Measurements from ENCODE around the gene ACTA1. TPM values are rescaled to one million over a fixed set of nuclear protein-coding genes. Genes with fewer than 3 reads are reported as not detected.
A peak's percentile ranks its signal among the peaks of the same experiment; 100 is the strongest.
"Not testable (repeated sequence)": the region's sequence is repeated elsewhere in the genome, so short reads cannot be mapped to it uniquely, and the experiment has no call there.

Gene ACTA1
- total RNA-seq, 1 experiment from 2014 or later = 0.34 TPM

DNA sequence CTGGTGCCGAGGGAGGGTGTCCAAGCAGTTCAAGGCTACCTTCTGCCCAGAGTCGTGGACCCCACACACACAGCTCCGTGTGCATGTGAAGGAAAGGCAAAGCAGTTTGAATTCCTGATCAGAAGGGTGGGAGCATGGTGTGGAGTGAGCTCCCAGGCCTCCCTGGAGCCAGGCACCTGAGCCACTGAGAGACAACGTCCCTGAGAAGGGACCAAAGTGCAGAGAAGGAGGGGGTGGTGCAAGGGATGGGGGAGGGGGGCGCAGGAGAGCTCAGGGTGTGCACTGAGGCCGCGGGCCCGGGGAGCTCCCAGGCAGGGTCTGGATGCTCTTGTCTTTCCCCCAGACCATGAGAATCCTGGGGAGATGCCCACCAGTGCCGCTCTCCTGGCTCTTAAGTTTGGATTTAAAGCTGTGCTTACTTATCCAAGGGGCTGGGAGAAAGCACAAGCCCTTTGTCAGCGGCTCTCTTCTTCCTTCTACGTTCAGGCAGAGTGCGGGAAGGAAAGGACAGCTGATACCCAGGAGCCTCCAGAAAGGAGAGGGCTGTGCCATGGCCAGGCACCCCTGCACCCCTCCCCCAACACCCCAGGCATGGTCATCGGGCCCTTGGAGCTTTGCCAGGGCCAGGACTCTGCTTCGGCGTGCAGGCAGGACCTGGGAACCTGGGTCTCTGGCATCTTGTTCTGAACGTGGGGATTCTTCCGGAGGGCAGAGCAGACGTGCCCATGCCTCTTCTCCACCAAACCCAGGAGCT, 24.1 kb downstream of the ACTA1 start:
- no peak for DNase-seq (ENCODE audit: low read depth)

DNA sequence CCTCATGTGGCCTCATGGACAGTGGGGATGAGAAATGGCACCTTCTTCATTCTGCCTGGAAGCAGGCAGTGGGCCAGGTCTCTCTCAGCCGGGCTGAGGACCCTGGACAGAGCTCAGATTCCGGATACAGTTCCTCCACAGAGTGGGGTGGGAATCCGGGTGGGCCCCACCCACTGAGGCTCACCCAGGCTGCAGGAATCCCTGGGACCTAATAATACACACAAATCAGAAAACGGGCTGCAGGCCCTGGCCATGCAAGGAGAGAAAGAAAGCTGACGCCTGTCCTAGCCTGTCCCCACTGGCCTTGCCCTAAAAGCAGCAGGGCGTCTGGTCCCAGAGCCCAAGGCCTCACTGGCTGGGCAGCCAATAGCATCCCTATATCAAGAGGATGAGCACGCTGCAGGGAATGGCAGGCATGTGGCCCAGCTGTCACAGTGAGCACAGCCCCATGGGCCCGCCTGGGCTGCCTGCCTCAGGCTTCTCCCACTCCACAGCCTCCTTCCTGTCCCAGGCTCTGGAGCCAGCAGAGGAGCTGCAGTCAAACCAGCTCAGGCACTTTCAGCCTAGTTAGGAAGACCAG, 25.3 kb downstream of the ACTA1 start:
- peak; percentile 65 for DNase-seq (ENCODE audit: low read depth)

DNA sequence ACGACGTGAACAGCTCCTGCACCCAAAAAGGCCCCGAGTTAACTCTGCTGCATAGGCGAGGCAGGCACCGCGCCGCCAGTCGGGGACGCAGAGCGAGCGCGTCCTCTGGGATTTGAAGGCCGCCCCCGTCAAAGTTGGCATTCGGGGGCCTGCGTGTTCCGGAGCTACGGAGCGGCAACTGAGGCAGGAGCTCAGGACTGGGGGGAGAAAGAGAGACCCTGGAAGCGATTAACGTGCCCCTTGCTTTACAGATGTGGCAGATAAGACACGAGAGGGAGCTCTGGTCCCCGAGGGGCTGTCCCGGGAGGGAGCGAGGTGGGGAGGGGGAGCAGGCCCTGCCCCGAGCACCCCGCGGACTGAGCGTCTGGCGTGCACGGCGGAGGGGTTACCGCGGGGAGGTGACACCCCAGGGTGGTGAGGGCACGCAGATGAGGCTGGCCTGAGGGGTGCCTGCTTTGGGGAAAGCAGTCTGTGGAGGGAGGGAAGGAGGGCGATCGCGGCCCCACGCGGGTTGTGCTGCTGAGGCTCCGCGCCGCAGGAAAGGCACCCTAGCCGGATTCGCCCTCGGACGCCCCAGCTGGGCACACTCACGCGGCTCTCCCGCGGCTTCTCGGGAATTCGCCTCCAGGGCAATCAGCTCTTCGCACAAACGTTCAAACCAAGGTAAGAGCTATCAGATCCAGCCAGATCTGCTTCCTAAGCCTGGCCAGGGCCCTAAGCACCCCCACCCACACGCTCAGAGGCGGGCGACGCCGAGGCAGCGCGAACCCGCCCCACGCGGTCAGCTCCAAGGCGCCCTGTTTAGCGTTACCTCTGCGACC, 26.5 kb downstream of the ACTA1 start:
- no peak for DNase-seq (ENCODE audit: low read depth)

DNA sequence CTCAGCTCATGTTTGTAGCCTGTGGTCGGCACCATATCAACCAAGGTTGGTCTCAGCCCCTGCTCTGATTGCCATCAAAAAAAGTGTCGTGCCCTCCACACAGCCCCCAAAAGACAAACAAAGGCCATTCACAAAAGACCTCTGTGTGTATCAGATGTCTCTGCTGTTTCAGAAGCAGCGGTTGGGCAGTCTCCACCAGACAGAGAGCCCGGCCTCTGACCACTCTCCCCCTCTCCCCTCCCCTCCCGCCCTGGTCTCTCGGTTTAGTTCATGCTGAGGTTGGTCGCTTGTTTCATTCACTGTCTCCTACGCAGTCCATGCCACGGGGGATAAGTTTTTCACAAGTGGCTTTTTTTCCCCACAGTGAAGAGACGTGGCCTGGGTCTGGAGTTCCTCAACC, 27.1 kb downstream of the ACTA1 start:
- no peak for DNase-seq (ENCODE audit: low read depth)

DNA sequence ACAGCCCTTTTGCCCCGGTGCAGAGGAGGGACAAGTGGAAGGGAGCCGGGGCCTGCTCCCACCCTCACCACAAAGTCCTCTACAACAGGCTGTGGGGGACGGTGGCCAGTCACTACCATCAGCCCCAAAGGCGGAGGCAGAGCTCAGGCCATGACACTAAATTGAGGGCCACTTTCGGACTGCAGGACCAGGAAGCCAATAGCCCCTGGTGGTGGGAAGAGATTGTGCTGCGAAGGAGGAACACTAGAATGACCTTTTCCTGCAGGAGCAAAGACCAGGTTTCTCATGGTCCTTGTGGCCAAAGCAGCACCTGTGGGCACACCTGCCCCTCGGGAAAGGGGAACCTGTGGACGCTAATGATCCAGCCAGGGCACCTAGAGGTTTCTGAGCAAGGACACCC, 30.3 kb downstream of the ACTA1 start:
- no peak for DNase-seq (ENCODE audit: low read depth)

DNA sequence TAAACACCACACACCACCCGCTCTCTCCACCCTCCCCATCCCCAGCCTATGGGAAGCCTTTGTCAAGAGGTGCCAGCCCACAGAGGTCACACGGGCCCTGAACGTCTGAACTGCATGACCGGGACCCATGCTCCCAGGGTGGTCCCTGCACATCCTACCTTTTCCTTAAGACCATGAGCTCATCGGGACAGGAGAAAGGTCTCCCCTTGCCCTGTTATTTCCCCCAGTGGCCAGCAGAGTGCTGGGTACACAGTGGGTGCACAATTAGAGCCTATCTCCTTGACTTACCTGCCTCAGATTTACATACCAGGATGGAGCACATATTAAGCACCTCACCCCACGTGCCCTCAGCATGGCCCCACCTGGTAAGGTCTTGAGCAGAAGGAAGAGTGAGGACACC, 30.9 kb downstream of the ACTA1 start:
- no peak for DNase-seq (ENCODE audit: low read depth)

DNA sequence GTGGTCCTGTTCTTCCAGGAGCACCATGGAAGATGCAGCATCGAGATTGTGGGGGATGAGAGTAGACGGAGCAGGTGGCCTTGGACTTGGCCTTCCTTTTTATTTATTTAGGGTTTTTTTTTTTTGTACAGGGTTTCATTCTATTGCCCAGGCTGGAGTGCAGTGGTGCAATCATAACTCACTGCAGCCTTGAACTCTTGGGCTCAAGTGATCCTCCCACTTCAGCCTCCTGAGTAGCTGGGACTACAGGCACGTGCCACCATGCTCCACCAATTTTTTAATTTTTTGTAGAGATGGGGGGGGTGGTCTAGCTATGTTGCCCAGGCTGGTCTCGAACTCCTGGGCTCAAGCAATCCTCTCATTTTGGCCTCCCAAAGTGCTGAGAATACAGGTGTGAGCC, 31.6 kb downstream of the ACTA1 start:
- DNase-seq (ENCODE audit: low read depth) = not testable (repeated sequence)

DNA sequence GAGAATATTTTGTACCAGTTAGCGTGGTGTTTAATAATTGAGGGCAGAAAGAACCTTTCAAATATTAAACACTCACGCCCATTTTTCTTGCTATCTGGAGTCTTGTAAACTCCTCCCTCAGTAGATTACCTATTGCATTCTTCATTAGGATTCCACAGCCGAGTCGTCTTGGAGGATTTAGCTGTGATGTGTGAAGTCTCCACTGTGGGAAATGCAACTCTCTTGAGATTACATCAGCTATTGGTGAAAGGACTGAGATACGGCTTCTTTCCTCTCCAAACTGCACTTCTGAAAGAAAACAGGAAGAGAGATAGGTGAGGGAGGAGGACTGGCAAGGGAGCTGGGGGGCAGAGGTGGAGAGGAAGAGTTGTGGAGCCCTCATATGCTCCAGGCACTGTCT, 36.1 kb downstream of the ACTA1 start:
- no peak for DNase-seq (ENCODE audit: low read depth)

DNA sequence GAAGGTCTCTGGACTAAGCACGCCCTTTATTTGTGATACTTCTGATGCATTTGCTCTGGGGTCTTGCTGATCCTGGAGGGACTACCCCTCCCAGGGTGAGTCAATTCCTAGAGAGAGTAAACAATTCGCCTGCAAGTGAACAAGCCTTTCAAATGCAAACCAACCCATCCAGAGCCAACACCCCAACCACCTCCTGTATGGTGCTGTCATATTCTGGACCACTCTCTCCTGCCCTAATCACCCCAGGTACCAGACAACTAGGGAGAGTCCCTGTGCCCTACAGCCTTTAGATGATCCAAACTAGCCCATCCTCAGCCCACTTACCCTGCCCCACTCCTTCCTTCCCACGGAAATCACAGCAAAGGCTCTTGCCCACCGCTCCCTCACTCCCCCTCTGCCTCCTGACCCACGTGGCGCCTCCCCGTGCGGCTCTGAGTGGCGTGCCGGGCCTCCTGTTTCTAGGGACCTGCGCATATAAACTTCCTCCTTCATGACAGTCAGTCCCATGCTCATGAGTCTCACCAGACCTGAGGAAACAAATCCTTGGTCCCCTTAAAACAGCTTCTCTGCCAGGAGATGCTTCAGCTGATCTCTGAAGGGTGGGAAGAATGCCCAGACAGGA, 37.2 kb downstream of the ACTA1 start:
- no peak for DNase-seq (ENCODE audit: low read depth)

DNA sequence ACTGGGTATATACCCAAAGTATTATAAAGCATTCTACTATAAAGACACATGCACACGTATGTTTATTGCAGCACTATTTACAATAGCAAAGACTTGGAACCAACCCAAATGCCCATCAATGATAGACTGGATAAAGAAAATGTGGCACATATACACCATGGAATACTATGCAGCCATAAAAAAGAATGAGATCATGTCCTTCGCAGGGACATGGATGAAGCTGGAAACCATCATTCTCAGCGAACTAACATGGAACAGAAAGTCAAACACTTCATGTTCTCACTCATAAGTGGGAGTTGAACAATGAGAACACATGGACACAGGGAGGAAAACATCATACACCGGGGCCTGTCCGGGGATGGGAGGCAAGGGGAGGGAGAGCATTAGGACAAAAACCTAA, 39.4 kb downstream of the ACTA1 start:
- DNase-seq (ENCODE audit: low read depth) = not testable (repeated sequence)

DNA sequence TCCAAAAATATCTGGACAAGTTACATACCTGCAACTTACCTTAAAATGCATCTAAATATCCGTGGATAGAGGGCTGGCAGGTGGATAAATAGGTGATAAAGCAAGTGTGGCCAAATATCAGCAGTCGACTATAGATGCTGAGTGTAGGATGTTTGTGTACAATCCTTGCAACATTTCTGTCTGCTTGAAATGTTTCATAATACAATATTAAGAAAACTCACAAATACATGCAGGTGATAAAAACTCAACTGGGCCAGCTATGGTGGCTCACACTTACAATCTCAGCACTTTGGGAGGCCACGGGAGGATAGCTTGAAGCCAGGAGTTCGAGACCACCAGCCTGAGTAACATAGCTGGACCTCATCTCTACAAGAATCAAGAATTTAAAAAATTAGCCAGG, 41.0 kb downstream of the ACTA1 start:
- DNase-seq (ENCODE audit: low read depth) = no peak

DNA sequence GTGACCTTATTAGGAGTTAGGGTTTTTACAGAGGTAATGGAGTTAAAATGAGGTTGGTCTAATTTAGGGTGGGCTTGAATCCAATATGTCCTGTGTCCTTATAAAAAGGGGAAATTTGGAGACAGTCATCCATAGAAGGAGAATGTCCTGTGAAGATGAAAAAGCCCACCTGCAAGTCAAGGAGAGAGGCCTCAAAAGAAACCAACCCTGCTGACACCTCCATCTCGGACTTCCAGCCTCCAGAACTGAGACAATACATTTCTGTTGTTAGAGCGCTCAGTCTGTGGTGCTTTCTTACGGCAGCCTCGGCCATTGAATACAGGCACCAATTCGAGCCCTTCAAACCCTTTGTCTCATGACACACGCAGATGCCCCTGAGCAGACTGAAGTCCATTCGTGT, 43.8 kb downstream of the ACTA1 start:
- DNase-seq (ENCODE audit: low read depth) = no peak

DNA sequence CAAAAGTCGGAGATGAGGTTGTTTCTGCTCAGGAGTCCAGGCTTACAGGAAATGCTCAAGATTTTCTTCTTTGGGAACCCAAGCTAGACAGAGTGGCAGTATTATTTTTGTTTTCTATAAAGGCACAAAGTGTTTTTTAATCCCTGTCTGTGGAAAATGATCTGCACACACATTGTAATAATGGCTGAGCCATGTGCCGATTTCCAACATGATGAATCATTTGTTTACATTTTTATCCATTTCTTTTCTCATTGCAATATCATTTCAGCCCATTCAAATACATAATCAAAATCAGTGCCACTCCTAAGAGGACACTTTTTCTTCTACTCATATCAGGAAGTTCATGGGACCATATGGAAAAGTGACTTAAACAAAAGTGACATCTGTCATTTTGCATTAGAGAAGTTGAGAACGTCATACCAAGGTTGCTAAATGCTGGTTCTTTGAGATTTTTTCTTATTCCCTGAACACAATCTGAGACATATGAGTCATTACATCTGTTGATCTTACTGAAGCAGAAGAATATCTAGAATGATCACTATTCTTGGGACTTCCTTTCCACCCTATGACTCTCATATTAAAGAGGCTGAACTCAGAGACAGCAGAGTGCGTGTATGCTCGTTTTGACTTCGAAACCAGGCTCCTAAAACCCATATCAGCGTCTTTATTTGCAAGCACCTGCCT, 44.9 kb downstream of the ACTA1 start:
- peak; percentile 64 for DNase-seq (ENCODE audit: low read depth)

DNA sequence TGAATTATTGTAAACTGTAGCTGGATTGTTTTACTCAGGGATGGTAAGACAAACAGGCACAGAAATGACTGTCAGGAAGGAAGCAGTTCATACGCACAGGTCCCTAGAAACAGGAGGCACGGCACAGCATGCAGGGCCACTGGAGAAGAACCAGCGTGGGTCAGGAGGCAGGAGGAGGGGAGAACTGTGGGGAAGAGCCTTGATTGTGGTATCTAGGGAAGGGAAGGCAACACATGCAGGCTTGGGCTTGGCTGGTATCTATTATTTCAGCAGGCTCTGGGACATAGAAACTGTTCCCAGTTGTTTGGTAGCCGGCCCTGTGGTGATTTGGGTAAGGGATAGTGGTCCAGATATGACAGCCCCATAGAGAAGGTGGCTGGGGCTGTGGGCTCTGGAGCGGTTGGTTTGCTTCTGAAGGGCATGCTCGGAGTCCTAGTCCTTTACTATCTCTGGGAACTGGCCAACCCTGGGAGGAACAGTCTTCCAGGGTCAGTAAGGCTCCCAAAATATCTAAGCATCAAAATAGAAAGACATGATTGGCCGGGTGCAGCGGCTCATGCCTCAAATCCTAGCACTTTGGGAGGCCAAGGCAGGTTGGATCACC, 47.9 kb downstream of the ACTA1 start:
- DNase-seq (ENCODE audit: low read depth) = no peak

DNA sequence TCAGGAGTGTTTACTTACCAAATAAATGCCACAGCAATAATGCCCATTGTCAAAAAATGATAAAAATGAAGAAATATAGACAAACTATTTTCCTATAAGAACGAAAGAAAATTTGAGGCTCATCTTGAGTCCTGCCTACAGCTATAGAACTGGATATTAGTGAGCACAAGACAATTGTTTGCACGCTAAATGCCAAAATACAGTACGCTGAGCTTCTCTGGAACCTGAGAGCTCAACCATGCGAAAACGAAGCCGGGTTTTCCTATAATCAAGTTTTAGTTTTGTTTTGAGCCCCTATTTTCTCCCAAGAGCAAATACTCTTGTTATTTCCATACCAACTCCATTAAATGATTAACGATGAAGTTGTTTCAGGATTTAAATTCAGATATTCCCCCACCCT, 49.1 kb downstream of the ACTA1 start:
- DNase-seq (ENCODE audit: low read depth) = no peak

DNA sequence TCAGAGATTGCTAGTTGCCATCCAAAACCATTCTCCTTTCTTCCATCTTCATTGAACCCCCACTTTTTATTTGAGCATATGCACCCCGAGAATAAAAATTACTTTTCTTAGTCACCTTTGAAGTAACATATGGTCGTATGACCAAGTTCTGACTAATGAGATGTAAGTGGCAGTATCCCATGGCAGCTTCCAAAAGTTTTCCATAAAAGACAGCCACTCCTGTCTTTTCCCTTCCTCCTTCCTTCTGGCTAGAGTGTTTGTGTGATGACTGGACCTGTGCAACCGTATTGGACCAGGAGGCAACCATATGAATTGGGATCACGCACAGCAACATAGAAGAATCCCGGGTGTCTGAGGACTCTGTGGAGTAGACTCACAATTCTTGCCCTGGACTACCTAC, 49.9 kb downstream of the ACTA1 start:
- peak; percentile 23 for DNase-seq (ENCODE audit: low read depth)

DNA sequence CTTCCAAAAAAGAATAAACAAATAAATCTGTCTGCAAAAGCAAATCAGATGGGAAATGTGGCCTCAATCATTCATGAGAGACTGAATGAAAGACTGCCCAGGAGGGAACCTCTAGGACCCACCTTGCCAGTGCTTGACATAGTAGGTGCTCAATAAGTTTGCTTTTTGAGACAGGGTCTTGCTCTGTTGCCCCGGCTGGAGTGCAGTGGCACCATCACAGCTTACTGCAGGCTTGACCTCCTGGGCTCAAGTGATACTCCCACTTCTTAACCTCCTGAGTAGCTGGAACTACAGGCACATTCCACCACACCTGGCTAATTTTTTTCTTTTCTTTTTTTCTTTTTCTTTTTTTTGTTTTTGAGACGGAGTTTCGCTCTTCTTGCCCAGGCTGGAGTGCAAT, 50.7 kb downstream of the ACTA1 start:
- no peak for DNase-seq (ENCODE audit: low read depth)

Data from LHCN-M2 (cell line).